Activated CD4-positive, alpha-beta T cell treated with anti-CD3 and anti-CD28 coated beads, Interleukin-2, amount 50 U/mL, for 1 hour (primary cell): ENCODE results near the gene TTC14.

Experiments
- DNase-seq: peaks from one replicate; pipeline ENCODE4 v3.0.0-alpha.2; 2020

TTC14 gene

GRCh38 chr3:180631317-180631716 is 29.4 kb downstream of the TTC14 start:
- DNase-seq: no peak

DNA sequence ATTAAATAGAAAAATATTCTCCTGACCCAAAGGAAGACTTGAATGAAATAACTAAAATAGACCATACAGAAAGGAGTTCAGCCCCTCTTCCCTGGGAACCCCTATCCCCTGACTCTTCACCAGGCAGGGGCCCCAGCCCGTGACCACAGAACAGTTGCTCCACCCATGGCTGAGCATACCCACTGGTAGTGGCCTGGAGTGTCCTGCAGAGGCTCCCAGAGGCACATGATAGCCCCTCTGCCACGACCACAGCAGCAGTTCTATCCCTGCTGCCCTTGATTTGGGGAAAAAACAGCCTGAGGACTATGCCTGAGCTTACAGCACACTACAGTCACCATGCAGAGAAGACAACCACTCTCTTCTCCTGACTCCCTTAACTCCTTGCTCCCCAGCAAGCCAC is 31.8 kb downstream of the TTC14 start:
- DNase-seq: no peak

DNA sequence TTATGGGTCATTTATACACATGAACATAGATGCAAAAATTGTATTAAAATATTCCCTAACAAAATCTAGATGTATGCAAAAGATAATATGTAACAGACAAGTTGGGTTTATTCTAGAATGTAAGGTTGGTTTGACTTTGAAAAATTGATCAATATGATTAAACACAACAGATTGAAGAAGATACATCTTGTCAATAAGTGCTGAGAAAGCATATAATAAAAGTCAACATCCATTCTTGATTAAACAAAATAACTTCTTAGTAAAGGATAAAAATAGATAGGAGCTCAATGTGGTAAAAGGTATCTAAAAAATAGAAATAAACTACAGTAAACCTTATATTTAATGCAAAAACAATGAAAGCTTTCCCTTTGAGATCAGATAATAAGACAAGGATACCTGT is 39.0 kb downstream of the TTC14 start:
- DNase-seq: no peak

- no peak for DNase-seq
These were observed 44.3 kb downstream of the TTC14 start for GRCh38 chr3:180646187-180646790.

- no peak for DNase-seq
These were observed 54.4 kb downstream of the TTC14 start for GRCh38 chr3:180656406-180656805.

DNA sequence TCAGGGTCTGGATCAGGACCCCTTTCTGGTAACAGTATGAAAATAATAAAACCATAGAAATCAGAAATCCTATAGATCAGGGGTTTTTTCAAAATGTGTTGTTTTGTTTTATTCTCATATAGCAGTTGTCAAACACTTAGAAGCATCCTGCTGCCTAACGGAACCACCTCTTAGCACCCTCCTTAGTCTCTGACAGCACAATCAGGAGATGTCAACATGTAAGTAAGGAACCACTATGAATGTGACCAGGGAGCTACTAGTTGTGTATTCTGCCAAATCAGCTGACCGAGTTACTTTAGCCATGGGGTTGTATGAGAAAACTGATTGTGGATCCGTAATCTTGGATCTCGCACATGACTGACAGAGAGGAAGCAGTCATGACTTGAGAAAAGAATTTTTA is 55.1 kb downstream of the TTC14 start:
- no peak for DNase-seq
